Measurements from ENCODE around the gene TFPI2.
"Not testable (repeated sequence)": the region's sequence is repeated elsewhere in the genome, so short reads cannot be mapped to it uniquely, and the experiment has no call there.

Gene TFPI2, protein sequence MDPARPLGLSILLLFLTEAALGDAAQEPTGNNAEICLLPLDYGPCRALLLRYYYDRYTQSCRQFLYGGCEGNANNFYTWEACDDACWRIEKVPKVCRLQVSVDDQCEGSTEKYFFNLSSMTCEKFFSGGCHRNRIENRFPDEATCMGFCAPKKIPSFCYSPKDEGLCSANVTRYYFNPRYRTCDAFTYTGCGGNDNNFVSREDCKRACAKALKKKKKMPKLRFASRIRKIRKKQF

DNA sequence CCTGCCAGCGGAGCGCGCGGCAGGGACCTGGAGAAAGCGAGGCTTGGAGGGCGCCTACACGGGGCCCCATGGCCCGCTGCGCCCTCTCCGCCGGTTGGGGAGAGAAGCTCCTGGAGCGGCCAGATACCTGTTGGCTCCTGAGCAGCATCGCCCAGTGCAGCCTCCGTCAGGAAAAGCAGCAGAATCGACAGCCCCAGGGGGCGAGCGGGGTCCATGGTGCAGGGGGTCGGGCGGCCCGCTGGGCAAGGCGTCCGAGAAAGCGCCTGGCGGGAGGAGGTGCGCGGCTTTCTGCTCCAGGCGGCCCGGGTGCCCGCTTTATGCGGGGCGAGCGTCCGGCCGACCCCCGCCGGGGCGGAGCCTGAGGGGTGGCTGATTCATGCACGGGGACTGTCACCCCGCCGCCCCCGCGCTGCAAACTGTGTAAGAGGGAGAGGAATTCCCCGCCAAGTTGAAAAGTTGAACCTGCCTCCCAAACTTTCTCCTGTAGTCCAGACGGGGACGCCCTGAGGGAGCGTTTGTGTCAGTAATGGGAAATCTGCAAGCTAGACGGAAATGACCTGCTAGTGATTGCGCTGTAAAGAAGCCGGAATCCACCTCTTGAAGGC is at the start of gene TFPI2:
TSS of gene TFPI2 (minus strand) at position 290 of the 605 bp plus-strand sequence. CDS start at position 215, 75 bp downstream.
- DNase-seq, result no peak

DNA sequence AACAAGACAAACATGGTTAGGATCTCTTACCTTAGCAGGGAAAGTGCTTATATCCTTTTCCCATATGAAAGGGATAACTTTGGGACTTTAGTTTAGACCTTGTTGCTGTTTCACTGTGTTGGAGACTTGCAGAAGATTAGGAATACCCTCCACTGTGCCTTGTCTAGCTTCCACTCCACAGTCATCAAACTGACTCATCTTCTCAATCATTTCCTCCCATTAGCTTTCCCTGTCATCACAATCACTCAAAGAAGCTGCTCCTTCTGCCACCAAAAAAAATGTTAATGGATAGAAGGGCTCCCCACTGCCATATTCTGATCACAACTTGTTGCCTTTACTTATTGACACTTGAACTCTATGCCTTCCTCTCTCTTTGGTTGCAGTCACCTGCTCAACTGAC is 47.7 kb upstream of the TFPI2 start:
- DNase-seq, result no peak

DNA sequence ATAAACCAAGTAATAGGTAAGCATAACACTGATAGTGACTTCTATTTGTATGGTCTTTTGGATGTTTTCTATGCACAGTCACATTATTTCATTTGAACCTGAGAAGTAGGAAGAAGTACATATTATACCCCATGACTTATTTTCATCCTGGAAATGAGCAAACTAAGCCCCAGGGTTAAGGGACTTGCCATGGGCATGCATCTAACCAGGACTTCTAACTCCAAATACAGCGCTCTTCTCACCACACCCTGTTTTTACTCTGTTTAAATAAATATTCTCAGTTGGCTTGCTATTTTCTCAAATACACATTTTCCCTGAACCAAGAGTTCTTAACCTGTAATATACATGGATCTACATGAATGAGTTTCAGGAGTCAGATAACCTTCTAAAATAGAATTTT is 47.3 kb upstream of the TFPI2 start:
- no peak for DNase-seq

DNA sequence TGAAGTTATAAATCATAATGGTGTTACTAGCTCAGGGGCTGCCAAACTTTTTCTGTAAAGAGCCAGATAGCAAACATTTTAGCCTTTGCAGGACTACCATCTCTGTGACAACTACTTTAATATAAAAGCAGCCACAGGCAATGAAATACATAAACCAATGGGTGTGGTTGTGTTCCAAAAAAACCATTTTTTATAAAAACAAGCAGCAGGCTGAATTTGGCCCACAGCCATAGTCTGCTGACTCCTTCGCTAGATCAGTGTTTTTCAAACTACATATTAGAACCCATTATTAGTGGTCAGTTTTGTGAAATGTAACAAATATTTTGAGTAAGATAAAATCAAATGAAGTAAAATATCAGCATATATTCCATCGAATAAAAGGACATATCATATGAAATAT is 44.5 kb upstream of the TFPI2 start:
- DNase-seq, result no peak

DNA sequence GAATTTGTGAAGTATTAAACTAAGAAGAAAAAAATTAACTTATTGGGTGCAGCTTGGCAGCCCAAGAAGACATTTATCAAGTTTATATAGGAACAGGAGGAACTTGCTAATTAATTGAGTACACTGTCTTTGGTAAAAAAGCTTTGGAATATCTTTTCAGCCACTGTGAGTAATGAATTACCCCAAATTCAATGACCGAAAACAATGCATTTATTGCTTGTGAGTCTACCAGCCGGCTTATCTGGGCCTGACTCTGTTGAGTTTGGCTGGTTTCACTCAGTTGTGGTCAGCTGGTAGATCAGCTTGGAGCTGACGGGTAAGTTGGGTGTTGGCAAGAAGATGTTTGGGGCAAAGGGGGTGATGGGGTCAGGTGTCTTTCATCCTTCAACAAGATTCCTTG is 42.6 kb upstream of the TFPI2 start:
- no peak for DNase-seq

DNA sequence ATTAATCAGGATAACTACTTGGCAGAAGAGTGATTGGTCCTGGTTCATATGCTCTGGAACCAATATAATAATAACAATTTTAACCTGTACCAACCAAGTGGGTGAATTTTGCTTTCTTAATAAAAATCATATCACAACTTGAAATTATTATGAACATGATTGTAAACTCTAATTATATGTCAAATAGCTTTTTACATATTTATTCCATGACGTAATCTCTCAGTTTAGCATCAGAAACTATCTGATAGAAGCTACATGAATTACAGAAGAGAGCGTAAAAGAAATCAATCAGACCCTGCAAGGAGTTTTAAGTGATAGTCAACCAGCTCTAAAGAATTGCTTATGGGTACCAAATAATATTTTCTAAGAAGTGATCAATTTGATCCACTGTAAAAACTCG is 41.1 kb upstream of the TFPI2 start:
- no peak for DNase-seq

DNA sequence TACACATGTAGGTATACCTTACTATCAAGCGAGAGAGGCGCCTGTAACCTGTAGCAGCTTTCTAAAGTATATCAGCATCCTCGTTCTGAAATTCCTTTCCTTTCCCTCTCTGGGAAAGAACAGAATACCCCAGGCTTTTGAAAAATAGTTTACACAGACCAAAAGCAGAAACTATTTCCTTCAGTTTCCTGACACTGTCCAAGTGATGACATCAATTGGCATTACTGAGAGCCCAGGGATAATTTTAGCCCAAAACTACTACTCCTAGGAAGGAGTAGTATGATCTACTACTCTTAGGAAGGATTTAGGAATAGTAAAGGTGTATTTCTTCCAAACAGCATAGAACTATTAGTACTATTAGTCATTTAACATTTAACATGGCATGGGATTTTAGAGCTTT is 37.0 kb upstream of the TFPI2 start:
- no peak for DNase-seq

DNA sequence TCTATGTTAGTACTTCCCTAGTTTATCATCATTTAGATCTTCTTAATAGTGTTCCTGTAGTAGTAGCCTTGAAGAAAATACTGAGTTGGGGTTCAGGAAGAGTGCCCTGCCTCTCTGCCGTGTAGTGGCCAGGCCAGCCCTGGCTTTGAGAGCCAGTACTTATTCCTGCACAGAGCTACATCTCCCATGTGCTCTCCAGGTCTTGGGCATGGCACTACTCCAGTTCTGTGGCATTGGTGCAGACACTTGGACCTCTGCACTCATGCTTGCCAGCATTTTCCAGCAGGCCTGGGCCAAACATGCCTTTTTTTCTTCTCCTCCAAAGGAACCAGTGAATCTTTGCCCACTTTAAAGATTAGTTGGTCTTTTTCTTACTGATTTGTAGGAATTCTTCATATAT is 36.2 kb upstream of the TFPI2 start:
- DNase-seq, result no peak

DNA sequence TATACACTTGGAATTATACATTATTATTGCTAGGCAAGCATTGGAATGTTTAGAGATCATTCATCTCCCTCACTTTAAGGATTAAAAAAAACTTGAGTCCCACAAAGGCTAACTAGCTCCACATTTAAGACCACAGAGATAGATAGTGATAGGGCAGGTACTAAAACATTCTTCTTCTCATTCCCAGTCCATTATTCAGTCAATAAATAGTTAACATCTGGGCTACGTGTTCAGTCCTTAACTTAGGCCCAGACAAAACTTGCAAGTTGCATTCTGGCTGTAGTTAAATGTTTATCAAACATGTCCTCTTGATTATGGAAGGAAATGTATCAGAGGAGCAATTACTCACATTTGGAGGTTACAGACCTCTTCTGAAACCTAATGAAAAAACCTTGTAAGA is 33.4 kb upstream of the TFPI2 start:
- no peak for DNase-seq

DNA sequence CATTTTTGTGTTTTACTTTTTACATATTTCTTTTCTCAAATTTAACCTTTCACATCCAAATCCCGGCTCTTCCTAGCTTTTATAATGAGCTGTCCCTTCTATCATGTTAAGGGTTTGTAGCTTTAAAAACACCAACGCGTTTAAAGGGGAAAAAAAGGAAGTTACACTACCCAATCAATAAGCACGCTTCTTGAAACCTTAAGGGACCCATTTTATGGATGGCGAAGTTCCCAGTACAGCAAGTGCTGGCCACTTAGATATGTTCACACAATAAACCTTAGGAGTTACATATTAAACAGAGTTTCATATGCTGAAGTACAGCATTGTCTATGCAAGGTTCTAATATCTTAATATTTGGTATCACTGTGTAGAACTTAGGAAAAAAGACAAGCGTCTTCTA is 32.7 kb upstream of the TFPI2 start:
- DNase-seq, result no peak

DNA sequence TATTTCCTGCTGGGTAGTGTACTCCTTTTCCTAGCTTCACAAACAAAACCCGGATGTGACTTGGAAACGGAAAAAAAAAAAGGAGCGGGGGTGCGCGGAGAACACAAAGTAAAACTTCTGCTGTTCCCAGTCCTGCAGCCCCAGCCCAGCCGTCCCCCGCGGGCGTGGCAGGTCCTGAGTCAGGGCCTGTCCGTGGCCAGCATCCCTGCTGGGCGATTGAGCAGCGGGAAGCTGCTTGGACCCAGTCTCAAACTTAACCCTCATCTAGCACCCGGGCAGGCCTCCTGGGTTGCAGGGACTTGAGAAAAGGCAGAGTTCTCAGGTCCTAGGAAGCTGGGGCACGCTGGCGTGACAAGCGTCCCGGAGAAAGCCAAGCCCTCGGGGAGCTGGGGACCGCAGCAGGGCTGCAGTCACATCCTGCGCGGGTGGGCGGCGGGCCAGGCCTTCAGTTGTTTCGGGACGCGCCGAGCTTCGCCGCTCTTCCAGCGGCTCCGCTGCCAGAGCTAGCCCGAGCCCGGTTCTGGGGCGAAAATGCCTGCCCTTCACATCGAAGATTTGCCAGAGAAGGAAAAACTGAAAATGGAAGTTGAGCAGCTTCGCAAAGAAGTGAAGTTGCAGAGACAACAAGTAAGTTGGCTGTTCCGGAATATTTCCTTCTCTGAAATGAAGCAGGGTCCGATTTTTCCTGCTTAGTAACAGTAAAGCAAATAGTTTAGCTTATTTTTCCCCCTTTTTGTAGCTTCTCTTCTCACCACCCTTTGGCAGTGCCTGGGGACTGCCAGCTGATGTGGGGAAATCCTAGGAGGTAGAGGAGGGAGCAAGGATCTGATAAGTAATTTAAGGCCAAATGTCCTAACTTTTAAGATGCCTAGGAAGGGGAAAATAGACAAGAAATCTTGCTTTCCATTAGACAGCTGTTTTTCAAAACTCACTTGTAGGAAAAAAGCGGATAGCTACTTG is 31.3 kb upstream of the TFPI2 start, which contains the start of gene GNG11:
TSS of gene GNG11 (plus strand) at position 129 of the 960 bp plus-strand sequence. CDS start at position 532, 403 bp downstream.
- DNase-seq, result peak; percentile 18

DNA sequence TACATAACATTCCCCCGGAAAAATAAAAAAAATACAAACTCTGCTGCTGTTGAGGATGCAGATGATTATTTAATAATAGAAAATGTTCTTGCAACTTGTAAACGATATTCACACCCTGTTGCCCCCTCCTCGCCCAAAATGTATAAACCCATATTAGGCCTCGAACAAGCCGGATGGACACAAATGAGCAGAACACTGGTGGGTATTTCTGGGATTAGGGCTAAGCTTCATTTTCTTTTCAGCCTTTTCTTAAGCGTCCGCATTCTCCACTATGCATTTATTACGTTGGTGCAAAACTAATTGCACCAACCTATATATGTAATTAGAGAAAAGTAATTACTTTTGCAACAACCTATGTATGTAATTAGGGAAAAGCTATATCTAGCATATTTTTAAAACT is 30.6 kb upstream of the TFPI2 start:
- DNase-seq, result no peak

DNA sequence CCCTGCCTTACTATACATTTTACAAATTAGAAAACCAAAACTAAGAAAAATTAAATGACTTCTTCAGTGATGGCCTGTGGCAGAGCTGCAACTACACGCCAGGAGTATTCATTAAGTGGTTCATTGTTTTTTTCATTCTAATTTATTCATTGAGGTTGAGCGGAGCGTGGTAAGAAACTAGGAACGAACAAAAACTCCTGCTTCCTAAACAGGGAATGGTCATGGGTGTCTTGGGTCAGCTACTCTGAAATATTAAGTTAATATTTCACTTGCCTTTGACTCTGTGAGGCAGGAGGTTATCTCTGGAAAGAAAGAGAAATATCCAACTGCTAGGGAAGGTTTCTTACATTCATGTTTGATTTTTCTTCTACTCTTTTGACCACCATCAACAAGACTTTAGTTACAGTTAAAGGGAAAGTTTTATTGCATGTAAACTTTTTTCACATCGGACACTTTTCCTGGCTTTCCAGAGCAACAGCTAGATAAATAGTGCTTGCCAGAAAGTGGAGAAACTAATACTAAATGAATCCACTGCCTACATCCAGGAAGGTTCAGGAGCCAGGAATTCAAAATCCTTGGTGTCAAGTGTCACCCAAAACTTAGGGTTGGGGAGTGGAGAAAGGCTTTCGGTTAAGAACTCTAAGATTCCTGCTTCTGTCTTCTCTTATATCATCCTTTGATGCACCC is 30.1 kb upstream of the TFPI2 start:
- no peak for DNase-seq

DNA sequence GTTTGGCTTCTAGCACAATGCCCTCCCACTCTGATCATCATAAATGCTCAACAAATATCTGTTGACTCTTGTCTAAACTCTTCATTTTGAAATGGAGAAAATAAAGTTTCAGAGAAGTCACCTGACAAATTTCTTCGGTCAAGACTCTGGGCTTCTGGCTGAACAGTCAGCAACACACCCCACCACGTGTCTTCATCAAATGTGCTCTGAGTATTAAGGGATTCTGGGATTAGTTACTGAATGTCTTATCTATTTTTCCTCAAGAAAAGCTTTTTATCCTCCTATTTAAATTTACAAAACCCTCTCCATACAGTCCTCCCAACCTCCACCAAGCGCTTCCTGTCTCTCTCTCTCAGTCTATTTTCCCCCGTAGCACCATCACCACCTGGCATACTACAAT is 25.8 kb upstream of the TFPI2 start:
- DNase-seq, result not testable (repeated sequence)

DNA sequence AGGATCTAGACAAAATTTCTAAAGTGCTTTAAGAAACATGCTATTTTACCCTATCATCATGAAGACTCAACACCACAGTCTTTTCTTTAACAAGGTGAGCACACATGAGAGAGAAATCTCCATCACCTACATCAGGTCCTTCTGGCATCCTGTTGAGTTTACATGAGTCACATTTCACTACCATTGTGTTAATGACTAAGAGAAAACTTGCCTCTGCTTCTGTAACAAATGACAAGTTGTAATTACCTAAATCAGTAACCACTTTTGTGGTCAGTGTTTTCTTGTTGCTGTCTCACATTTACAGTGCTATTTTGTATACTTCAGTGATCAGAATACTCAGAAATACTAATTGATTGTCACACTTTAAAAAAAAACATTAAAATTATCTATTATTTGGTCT is 25.3 kb upstream of the TFPI2 start:
- DNase-seq, result not testable (repeated sequence)

DNA sequence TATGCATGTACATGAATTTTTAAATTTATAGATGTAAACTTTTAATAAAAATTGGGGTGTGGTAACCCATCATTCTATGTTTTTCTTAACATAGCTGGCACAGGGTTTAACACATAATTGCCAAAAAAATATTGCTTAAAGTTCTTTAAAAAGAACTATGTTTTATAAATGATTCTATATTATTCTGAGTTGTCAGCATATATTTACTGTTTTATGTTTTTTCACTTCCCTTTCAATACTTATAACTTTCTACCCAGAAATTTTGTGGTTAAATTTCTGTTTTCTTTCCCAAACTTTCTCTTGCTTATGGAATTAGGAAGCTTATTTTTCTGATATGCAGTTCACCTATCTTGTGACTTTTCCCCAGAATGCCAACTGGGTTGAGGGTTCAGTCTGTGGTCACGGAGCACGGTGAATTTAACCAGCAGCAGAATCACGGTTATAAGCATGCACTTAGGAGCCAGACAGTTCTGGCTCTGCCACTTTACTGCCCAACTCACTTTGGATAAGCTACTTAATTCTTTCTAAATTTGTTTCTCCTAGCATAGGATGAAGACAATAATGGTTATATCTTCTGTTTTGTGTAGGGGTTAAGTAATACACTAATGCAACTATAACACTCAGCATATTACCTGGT is 24.8 kb upstream of the TFPI2 start:
- DNase-seq, result not testable (repeated sequence)

DNA sequence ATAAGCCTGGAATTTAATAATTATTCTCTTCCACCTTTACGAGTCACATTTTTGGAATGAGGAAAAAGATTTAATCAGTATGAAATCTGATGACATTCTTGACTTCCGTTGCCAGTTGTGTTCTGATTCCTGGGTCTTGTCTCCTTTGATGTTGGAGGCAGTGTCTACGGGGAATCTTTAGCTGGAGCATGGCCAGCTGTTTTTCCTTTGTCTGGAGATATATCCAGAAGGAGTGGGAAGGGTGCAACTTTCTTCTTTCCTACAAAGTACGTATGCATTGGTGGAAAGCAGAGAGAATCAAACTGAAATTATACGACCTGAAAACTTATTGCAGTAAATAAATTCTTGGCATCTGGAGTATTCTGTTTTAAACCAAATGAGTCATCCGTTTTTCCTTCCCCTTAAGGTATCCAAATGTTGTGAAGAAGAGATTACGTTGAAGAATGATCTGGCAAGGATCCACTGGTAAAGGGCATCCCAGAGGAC is 24.1 kb upstream of the TFPI2 start:
- DNase-seq, result no peak

DNA sequence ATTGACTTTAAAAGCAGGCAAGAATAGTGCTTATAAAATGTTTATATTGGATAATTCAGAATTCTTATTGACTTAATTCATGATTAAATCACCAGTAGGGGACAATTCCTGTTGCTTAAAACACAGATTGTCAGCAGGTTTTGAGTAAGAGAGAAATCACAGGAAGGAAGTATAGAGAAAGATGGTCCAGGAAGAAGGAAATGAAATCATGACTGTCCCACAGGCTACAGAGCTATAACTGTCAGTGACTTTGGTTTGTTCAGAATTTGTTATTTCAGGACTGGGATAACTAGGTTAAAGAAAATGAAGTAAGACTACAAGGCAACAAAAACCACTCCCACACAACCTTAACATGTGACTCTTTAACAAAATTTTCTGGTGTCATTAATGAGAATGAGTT is 22.6 kb upstream of the TFPI2 start:
- DNase-seq, result no peak

DNA sequence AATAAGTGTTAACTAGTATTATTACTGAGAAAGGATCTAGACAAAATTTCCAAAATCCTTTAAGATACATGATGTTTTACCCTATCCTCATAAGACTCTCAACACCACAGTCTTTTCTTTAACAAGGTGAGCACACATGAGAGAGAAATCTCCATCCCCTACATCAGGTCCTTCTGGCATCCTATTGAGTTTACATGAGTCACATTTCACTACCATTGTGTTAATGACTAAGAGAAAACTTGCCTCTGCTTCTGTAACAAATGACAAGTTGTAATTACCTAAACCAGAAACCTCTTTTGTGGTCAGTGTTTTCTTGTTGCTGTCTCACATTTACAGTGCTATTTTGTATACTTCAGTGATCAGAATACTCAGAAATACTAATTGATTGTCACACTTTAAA is 21.1 kb upstream of the TFPI2 start:
- DNase-seq, result not testable (repeated sequence)

DNA sequence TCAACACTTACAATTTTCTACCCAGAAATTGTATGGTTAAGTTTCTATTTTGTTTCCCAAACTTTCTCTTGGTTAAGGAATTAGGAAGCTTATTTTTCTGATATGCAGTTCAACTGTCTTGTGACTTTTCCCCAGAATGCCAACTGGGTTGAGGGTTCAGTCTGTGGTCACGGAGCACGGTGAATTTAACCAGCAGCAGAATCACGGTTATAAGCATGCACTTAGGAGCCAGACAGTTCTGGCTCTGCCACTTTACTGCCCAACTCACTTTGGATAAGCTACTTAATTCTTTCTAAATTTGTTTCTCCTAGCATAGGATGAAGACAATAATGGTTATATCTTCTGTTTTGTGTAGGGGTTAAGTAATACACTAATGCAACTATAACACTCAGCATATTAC is 20.7 kb upstream of the TFPI2 start:
- DNase-seq, result not testable (repeated sequence)

DNA sequence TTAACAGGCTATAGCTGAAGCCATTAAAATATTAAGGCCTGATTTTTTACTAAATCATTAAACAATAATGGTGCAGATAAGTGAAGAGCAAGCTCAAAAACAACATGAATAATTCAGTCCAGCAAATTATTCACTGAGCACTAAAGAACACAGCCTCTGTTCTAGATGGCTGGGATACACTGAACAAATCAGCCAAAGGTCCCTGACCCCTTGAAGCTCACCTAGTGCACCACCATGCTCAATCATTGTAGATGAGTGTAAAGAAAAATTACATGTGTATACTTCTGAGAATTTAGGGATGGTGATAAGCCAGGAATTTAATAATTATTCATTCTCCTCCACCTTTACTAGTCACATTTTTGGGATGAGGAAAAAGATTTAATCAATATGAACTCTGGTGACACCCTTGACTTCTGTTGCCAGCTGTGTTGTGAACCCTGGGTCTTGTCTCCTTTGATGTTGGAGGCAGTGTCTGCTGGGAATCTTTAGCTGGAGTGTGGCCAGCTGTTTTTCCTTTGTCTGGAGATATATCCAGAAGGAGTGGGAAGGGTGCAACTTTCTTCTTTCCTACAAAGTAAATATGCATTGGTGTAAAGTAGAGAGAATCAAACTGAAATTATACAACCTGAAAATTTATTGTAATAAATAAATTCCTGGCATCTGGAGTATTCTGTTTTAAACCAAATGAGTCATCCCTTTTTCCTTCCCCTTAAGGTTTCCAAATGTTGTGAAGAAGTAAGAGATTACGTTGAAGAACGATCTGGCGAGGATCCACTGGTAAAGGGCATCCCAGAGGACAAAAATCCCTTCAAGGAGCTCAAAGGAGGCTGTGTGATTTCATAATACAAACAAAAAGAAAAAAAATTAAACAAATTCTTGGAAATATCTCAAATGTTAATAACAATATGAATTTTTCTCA is 19.8 kb upstream of the TFPI2 start:
- DNase-seq, result no peak
